Fibroblast of skin of abdomen (primary cell): ENCODE data around the gene PPP3CA. TPM values are rescaled to one million over a fixed set of nuclear protein-coding genes. Genes with fewer than 3 reads are reported as not detected.

Experiments used
- DNase-seq: peaks from one replicate; pipeline ENCODE4 v3.0.0-alpha.2; 2013
- polyA plus RNA-seq, 2 experiments: library from polyadenylated mRNA; unstranded; fragments of 120-200 nt; gene quantifications; one replicate each; pipeline ENCODE4 v1.2.1, GENCODE V29; 2013; ENCODE audit not compliant: insufficient read length in 2 of 2

Gene PPP3CA
- polyA plus RNA-seq (2013, experiment 1 of 2; ENCODE audit: insufficient read length) = 42.9 TPM
- 38.2 TPM for polyA plus RNA-seq (2013, experiment 2 of 2; ENCODE audit: insufficient read length)

DNA sequence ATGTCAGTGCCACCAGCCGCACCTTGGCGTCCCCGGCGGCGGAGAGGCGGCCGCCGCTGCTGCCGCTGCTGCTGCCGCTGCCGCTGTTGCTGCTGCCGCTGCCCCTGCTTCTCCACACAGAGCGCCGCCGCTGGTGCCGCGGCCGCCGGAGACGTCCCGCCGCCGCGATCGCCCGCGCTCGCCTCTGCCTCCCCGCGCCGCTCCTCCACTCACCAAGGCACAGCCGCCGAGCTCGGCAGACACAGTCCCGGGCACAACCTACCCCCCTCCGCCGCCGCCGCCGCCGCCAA lies at the start of gene PPP3CA:
PPP3CA (minus strand) TSS at position 260 of the 290 bp plus-strand sequence.
- DNase-seq = no peak

DNA sequence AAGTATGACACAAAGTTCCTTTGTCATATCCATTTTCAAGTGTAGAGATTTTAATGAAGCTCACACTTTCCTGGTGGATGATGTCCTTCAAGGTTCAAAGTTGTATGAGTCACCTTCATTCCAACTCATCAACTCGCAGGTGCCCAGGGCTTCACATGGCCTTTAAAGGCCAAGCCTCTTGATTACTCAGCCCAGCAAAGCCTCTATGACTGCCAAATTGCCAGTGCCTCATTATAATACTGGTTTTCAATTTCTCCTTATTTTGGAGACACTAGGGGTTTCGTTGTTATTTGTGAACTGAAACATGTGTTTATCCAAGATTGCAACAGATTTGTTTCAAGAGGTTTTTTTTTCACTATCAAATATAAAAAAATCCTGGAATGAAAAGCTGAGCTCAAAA lies 45.9 kb upstream of the PPP3CA start:
- peak; percentile 25 for DNase-seq

DNA sequence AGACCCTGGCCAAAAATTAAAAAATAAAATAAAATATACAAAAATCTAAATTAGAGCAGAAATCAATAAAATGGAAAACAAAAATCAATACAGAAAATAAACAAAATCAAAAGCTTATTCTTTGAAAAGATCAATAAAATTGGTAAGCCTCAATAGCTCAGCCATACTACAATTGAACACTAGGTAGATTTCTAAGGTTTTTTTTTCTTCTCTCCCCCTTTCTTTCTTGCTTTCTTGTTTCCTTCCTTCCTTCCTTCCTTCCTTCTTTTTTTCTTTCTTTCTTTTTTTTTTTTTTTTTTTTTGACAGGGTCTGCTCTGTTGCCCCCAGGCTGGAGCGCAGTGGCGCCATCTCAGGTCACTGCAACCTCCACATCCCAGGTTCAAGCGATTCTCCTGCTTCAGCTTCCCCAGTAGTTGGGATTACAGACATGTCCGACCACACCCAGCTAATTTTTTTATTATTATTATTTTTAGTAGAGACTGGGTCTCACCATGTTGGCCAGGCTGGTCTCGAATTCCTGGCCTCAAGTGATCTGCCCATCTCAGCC lies 23.4 kb upstream of the PPP3CA start:
- no peak for DNase-seq

DNA sequence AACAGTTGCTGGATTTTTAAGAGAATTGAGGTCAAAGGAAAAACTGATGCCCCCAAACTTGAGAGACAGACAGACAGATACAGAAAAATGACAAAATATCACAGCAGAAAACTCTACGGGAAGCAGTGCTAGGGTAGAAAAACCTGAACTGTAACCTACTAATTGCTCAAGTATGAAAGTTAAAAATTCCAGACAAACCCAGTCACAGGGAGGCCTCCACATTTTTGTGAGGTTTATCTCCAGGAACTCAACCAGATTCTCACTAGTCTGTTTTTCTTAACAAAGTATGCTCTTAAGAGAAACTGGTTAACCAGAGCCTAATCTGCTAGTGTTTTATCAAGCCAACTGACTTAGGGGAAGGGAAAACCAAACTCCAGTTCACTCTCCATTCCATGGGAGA lies 19.9 kb upstream of the PPP3CA start:
- peak; percentile 93 for DNase-seq

DNA sequence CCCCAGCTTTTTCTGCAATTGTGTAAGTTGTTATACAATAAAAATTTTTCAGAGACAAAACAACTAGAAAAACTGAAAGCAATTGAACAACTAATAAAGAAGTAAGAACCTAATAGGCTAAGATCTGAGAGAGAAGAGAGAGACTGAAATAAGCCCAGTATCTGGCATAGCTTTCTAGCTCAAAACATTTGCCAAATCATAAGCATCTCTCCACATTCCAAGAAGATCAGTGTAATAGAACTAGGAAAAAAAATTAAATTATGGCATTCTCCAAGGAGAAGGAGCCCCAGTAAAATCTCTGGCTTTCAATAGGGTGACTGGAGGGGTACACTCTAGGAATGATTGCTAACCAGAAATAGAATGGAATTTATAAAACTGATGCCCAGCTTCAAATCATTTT lies 19.0 kb upstream of the PPP3CA start:
- DNase-seq = peak; percentile 60

DNA sequence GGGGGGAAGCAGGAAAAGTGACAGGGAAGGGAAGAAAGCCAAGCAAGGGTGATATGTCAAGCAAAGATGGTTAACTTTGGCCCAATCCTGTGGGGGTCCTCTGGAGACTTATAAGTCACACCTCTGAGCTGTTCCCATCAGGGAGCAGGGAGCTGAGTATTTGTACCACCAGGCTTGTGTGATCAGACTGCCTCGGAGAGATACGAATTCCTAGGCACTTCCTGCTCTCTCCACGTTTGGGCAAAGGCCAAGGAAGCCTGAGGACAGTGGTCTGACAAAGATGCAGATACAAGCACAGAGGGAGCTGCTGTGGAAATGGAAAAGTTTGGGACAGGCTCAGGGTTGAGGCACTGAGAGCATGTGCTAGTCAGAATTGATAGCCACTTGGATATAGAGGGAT lies 10.4 kb upstream of the PPP3CA start:
- DNase-seq = peak; percentile 53

DNA sequence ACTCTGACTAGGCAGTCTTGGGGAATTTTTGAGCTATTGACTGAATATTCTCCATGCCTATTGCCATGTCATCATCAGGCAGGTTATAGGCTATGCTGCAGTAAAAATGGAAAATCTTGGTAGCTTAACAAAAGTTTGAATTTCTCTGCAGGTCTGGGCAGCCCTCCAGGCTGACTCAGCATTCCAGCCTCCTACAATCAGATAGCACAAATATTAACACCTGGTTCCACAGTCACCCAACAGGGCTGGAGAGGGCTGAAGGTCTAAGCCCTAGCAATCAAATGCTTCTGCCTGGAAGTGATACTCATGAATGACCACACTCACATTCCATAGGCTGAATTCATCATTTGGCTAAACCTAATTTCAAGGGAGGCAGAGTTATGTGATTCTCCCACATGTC lies 9.6 kb upstream of the PPP3CA start:
- peak; percentile 99 for DNase-seq

DNA sequence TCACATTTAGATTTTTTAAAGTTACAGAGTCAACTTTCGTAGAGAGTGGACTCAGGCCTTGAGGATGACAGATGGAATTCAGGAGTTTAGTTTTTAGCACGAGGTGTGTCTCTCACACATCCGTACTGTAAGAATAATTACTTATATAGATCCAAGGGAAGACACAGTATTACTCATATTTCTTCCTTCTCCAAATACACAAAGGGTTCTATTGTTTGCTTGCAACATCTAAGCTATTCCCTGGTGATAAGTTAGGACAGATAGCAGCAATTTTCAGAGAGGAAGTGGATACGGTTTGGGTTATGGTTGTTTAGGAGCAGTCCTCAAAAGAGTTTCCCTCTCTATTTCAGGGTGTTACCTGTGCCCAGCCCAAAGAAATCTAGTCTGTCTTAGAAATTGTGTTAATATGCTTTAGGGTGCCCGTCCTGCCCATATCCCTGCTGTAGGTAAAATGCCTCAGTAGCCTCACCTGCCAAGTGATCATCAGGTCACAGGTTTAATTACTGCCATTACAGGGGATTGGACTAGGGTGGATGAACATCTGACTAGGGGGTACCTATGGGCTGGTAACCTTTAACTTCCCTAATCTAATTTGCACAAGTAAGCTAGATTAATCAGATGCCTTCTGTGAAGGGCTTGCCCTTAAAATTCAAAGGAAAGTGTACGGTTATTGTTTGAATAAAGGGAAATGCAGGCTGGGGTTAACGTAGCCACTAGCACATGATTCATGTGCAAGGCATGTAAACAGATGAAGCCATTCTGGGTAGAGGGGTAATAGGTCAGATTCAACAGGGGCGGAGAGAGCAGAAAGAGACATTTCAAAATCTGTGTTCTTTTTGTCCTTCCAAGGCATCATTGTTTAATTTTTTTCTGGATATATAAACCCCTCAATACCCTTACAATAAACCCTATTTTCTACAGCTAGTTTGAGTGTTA lies 8.7 kb upstream of the PPP3CA start:
- DNase-seq = peak; percentile 84

DNA sequence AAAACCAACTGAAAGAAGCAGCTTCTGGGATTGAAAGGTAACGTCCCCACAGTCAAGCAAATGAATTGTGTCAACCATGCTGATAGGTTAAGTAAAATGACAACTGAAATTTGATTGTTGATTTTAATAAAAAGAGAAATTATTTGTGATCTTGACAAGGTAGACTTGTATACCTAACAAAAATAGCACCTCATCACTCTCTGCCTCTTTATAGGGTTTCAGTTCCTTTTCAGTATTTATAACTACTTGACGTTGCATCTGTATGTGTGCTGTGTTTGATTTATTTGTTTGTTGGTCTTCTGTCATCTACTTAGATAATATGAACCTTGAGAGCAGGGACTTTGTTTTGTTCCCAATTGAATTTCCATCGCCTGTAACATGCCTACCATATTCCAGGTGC lies 7.9 kb upstream of the PPP3CA start:
- no peak for DNase-seq

DNA sequence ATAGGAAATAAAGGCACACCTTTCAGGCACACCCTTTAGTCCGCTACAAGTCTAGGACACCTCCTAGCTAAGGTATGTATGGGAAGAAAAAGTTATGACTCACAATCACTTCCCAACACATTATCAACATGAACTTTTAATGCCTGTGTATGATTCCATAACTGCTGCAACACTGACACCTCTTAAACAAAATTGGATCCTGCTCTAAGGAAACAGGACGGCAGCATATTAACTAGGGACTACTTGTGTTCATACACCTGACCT lies 2.4 kb upstream of the PPP3CA start:
- DNase-seq = no peak

DNA sequence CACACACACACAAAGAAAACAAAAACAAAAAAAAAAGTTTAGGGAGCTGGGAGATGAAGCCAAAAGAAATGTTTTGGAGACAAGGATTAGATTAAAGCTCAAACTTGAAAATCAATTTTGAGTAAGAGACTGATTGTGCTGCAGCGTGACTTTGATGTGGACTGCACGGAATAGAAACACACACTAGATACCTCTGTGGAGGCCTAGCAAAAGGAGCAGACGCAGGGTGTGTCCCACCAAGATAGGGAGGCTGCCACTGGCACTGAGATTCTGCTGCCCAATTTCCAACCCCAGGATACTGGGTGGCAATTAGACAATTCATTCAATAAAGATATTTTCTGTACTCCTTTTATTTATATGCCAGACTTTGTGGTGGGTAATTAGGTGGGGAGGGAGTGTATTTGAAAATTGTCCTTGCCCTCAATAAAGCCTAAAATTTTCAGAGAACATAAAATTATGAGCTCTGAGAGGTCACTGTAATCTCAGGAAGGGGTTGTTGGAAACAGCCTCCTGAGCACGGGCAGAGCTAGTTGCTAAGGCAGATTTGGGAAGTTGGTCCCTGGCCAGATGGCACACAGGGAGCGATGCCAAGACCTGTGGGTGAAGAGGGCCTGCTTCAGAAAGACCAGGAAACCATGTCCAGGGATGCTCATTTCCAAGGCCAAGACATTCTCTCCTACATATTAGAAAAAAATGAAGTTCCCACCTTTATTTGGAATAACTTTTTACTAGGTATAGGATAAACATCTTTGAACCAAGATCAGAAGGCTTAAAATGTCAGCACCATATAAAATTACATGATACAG lies 1.9 kb upstream of the PPP3CA start:
- DNase-seq = no peak

DNA sequence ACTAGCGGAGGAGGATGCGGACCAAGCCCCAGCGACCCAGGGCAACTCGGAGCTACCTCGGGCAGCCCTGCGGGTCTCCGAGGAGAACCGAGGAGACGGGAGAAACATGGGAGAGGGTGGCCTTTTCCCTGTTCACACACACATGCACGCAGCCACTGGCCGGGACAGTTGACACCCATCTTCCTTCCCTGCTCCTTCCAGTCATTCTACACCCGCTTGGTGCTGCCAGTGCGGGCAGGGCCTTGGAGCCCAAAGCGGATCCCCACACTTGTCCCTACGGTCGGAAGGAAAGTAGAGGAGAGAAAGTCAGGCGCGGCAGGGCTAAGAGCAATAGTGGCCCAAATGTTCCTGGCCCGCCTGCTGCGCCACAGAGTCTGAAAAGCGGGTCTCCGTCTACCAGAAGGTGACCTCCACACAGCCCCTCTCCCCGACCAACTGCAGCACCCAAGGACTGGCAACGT lies 1.1 kb upstream of the PPP3CA start:
- no peak for DNase-seq

DNA sequence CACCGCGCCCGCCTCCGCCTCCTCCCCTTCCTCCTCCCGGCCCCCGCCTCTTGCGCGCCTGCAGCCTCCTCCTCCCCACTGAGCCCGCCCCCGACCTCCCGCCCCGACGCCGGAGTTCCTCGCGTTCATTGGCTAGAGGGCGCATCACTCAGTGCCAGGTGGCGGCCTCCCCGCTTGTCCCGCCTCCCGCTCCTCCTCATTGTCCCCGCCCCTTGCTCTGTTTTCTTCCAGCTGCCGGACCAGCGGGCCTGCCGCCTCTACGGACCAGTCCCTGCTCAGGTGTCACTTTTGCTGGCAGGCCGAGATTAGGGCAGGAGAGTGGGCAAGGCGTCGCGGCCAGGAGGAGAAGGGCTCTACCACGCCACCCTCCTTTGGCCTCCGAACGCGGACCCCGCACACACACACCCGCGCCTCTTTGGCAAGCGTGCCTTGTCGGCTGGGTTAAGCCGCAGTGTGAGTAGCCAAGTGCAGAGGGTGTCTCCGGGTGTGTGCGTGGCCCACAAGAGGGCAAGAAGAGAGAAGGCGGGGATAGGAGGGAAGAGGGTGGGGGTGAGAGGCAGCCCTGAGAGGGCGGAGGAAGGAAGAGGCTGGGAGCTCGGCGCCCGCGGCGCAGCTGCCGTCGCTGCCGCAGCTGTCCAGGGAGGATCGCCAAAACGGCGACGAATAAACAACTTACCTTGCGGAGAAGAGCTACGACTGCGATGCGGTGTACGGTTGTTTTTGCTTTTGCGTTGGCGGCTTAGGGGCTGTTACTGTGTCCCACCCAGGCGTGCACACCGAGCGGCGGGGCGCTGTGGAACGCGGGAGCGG lies 436 bp upstream of the PPP3CA start:
- DNase-seq = peak; percentile 97

DNA sequence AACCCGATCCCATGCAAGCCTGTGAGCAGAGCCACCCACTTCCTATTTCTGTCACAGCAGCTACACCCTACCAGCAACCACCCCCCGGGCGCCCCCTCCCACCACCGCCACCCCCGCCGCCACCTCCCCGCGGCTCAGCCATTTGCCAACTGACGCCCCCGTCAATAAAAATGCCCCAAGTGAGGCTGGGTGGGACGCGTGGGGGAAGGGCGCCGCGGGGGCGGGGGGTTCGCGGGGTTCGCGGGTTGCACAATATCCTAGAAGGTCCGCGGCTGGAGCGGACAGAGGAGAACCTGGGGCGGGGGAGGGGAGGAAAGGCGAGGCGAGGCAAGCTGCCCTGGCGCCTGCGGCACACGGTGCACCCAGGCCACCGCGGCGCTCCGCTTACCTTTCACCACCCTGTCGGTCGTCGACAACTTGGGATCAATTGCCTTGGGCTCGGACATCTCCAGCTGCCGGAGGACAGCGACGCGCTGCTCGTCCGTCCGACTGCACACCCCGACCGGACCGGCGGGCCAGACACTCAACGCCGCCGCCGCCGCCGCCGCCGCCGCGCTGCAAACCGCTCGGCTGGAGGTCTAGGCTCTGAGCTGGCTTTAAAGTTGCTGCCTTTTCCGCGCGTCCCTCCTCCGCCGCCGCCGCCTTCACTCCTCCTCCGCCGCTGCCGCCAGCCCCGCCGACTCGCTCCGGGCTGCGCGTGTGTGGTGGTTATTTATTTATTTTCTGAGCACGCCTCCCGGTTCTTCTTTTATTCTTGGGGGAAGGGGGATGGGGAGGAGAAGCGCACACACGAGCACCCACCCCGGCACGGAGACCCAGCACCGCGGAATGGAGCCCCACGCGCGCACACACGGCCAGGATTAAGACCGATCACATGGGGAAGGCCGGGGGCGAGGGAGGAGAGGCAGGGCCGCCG lies 717 bp downstream of the PPP3CA start:
- peak; percentile 69 for DNase-seq

DNA sequence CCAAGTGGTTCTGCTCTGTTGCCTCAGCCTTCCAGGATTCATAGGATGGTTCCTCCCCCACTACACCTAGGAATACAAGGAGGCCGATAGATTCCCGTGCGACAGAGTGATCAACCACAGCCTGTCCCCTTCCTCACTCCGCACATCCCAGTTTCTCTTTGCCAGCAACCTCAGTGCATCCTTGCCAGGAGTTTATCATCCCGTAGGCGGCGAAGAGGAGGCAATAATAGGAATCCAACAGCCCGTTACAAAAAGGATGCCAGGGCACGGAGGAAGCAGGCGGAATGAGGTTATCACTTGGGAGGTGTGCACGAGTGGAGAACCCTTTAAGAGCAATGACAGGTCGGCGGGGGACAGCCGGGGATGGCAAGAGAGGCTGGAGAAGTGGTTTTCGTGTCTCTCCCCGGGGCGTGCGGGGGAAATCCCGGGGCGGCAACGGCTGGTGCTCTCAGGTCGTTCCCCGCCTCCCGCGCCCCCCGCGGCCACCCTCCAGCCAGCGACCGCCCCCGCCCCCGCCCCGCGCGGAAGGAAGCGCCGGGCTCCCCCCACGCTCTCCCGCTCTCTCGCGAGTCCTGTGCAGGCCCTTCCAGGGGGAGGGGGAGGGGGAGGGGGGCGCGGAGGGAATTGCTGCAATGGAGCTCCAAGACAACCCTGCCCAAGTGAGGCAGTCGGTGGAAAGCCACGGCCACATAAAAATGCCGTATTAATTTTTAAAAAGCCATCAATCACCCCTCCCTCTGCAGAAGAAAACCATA lies 1.6 kb downstream of the PPP3CA start:
- peak; percentile 70 for DNase-seq

DNA sequence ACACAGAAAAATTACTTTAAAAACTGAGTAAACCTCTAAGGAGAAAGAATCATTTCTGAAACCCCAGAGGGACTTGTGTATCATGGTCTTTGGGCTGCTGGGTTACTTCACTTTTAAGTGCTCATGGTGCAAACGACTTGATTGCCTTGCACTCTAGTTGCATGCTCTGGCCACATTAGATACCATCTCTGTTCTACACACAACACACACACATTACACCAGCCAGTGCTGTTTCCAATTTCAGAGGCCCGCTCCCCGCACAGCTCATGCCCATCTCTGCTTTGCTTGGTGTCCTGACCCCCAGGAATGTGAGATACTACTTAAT lies 2.1 kb downstream of the PPP3CA start:
- DNase-seq = no peak

DNA sequence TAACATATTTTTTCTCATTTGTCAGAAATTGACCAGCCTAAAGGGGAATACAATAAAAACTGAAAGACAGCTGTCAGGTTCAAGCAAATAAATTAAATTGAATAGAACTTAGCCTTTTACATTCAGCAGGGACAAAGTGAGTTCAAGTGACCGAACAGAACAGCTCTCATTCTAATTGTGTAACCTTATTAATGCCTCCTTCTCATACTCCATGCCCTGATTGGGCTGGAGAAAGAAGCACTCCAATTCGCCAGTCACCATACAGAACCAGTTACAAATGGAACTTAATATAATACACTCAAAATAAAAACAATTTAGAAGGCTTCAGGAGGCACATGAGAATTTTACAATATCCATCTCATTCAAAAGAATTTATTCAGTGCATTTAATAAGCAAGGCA lies 8.0 kb downstream of the PPP3CA start:
- DNase-seq = no peak

DNA sequence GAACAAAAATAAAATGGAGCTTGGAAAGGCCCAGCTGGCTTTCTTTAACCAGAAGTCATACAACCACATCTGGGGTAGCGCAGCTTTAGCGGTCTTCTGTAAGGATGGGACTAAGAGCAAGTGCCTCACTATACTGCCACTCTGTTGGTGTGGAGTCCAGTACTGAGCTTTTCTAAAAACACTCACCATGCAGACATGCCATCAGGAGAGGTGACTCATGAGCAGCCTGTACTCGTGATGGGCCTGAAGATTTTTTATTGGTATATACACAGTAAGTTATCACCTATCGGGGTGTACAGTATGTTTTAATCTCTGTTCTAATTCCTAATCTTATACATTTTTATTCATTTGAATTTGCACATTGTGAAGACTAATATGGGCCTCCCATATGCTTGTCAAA lies 9.6 kb downstream of the PPP3CA start:
- DNase-seq = peak; percentile 48

DNA sequence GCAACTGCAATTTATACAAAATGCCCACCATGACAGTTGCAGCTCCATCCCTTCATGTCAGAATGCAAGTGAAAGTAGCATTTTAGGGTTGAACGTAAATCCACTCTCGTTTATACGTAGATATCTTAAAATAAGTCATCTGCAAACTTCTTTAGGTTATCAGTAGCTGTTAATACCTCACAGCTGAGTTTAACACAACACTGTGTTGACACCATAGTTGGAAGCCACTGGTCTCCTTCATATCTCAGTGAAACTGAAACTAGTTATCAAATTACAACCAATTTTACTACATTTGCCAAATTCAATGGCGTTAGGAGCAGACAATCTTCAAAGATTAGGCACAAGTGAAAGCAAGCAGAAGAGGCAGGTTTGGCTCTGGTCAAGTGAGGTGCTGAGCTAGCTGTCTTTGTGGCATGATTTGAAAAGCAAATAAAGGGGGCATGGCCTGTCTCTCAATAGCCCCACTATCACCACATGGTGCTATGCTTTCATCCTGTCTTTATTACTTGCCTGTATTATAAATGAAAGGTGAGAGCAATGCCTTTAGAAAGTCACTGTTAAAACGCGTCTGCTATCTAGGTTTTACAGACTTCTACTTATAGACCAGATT lies 12.3 kb downstream of the PPP3CA start:
- no peak for DNase-seq

DNA sequence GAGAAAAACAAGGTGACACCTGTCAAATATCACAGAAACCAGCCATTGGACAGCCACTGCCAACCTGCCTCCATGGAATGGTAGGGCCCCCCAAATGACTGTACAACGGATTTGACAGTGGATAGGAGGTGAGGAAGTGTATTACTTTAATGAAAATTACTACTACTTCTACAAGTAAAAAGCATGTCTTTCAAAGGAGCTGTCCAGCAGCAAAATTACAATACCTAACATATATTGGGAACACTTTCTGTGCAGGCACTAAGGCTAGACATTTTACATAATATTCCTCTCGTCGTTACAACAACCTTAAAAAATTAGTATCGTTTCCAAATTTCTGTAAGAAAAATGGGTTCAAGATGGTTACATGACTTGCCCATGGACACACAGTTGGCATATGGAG lies 14.9 kb downstream of the PPP3CA start:
- DNase-seq = no peak

DNA sequence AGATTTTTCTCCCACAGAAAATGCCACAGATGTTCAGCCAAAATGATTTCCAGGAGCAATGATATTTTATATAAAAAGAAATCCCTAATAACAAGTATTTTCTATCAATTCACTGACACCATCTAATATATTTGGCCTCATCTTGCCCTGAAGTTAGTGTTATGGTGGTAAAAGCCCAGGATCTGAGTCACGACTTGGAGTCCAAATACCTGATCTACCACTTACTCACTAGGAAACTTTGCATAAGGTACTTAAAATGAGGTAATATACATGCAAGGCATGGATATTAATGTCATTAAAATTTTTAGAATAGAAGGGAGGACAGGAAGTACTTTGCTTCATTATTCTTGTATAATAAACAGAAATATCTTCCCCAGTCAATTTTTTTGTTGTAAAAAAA lies 16.3 kb downstream of the PPP3CA start:
- DNase-seq = no peak
